ENCODE measurements around the gene SFRP5.

DNA sequence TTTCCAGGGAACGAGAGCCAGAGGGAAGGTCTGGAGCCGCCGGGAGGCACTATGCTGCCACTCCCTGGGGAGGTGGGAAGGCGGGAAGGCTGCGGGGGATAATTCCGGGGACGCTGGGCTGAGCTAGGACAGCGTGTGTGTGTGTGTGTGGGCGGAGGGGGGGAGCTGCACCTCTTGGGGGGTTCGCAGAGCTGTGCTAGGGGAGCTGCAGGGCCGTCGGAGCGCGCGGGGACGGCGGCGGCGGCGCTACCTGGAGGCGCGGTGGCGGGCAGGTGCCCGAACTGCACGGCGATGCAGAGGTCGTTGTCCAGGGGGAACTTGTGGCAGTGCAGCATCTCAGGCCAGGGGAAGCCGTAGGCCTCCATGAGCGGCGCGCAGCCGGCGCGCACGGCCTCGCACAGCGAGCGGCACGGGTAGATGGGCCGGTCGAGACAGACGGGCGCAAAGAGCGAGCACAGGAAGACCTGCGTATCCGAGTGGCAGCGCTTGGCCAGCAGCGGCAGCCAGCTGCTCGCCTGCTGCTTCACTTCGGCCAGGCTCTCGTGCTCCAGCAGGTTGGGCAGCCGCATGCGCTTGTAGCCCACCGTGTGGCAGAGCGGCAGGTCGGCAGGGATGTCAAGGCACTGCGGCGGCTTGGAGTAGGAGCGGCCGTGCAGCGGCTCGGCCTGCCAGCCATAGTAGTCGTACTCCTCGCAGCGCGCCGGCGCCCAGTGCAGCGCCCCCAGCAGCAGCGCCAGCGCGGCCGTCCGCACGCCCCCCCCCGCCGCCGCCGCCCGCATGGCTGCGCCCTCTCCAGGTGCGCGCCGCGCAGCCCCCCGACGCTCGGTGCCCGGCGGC, 526 bp downstream of the SFRP5 start:
- TF ChIP-seq, protein P1, sequence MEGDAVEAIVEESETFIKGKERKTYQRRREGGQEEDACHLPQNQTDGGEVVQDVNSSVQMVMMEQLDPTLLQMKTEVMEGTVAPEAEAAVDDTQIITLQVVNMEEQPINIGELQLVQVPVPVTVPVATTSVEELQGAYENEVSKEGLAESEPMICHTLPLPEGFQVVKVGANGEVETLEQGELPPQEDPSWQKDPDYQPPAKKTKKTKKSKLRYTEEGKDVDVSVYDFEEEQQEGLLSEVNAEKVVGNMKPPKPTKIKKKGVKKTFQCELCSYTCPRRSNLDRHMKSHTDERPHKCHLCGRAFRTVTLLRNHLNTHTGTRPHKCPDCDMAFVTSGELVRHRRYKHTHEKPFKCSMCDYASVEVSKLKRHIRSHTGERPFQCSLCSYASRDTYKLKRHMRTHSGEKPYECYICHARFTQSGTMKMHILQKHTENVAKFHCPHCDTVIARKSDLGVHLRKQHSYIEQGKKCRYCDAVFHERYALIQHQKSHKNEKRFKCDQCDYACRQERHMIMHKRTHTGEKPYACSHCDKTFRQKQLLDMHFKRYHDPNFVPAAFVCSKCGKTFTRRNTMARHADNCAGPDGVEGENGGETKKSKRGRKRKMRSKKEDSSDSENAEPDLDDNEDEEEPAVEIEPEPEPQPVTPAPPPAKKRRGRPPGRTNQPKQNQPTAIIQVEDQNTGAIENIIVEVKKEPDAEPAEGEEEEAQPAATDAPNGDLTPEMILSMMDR (IDR thresholded peaks at IDR 0.05; ENCODE audit: insufficient read depth, low read depth, low read length) = no peak
- TF ChIP-seq EZH2 (IDR thresholded peaks at IDR 0.05; ENCODE audit: insufficient read depth, low read length) = peak; percentile 80

Measured in astrocyte (in vitro differentiated cells and primary cell).